Stromal cell of bone marrow (primary cell): ENCODE data around the gene GALNT9.
"Not testable (repeated sequence)": the region's sequence is repeated elsewhere in the genome, so short reads cannot be mapped to it uniquely, and the experiment has no call there.

Experiments used
- DNase-seq: peaks from one replicate; pipeline ENCODE4 v3.0.0-alpha.2; 2012; ENCODE audit warnings: low read depth

The GALNT9 gene

DNA sequence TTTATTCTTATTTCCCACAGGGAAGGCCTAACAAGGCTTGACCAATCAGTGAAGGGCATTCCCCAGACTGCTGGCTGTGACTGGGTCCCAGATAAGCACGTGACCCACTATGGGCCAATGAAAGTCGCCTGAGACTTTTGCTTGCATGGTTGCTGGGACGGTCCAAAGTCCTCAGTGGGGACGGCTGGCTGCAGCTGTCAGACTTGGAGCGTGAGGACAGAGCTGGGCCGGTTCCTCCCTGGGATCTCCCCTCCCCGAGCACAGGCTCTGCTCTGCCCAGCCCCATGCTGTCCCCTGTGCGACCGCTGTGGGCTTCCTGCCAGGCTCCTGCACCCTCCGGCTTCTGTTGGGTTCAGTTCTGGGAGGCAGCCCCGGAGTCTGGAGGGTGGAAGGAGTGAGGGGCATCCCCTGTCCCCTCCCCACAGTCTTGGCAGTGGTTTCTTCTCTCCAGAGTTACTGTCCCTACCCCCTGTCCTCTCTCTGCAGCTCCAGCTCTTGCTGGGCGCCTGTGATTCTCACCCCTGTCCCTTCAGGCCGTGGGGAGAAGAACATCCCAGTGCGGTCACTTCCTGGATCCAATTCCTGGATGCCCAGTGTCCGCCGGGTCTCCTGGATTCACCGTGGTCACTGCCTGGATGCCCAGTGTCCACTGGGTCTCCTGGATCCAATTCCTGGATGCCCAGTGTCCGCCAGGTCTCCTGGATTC, 50.1 kb downstream of the GALNT9 start:
- no peak for DNase-seq

DNA sequence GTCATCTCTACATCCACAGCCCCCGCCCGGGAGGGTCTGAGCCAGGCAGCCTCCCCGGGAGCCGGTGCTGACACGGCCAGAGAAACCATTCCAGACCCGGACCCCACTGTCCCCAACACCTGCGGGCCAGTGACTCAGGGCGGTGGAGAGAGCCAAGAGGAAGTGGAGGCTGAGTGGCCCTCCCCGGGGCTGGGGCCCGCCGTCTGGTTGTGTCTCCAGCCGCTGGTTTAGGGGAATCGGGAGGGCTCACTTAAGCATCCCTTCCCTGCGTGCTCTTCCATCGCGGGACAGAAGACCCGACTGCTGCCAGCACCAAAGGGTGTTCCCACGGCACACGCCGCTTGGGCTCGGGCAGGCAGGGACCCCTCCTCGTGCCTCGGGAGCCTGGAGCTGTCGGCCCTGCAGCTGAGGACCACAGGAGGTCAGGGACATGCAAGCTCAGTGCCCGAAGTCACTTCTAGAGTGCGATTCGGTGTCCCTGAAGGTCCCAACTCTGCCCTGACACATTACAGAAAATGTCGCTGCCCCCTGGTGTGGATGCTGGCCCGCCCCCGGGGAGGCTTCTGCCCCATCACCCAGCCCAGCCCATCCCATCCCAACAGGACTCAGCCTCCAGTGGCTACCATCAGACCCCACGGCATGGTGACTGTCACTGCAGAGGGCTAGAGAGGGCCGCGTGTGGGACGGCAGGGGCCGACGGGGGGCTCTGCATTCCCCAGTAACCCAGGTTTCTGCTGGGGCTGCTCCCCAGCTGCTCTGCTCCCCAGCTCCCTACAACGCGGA, 50.8 kb downstream of the GALNT9 start:
- no peak for DNase-seq

- no peak for DNase-seq
Observed at GRCh38 chr12:132277949-132278348, 51.4 kb downstream of the GALNT9 start.

DNA sequence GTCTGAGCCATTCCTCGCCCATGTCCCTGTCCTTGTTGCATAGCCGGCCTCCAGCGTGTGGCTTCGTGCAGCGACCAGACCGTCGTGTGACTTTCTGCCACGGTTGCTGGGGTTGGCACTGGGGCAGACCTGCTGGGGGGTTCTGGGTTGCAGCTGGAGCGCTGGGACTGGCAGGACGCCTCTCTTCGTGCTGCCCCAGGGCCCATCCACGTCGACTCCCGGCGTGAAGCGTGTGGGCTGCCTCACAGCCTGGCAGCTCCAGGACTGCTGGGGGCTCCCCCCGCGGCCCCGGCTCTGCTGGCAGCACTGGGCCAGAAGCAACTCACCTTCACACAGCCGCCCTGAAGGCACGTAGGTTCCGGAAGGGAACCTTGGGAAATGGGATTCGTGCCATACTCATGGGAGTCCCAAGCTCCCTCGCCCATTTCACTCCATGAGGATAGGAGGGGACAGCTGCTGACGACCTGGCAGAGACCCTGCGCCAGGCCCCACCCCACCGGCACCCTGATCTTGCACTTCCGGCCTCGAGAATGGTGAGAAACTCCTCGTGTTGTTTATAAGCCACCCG, 51.9 kb downstream of the GALNT9 start:
- DNase-seq: no peak

DNA sequence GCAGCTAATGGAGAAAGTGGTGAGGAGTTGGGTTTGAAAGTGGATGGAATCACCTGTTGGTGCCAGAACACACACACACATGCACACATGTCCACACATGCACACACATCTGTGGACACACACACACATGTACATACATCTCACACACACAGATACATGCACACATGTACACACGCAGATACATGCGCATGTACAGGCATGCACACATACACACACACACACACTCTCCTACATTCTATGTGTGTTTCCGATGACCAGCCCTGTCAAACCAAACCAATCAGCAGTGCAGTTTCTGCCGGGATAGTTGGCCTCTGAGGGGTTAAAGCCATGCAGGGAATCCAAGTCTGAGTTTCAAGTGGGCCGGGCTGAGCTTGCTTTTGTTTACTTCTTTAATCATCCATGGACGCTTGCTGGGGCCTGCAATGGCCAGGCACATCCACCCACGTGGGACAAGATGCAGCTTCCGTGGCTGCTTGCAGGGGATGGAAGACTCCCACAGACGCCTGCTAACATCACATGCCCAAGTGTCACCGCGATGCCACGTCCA, 52.5 kb downstream of the GALNT9 start:
- DNase-seq: no peak

DNA sequence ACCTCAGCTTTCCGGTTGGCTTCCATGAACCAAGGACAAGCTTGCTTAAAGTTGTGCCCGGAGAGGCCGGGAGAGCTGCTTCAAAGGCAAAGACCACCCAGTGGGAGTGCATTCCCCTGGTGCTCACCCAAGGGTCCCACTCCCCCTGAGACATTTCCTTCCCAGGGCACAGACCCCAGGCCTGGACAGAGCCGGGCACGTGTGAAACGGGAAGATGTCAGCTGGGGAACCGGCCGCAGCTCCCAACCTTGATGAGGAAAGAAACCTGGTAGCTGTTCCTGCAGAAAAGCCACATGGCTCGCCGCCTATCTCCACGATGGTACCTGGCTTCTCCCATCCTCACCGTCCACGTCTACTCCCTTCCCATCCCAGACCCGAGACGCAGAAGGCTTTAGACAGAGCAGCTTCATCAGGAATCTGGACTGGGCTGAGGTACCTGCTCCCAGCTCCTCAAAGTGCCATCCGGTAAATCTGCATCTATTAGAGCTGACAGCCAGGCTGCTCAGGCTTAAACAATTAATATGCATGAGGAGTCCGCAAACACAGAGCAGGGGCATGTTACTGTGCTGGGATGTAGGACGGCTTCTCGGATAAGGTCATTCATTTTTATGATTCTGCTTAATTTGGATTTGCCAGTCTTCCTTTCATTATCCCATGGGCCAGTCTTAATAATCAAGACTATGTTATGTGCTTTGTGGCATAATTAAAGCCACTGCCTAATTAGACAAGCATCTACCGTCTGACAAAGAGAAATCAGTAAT, 53.1 kb downstream of the GALNT9 start:
- no peak for DNase-seq

DNA sequence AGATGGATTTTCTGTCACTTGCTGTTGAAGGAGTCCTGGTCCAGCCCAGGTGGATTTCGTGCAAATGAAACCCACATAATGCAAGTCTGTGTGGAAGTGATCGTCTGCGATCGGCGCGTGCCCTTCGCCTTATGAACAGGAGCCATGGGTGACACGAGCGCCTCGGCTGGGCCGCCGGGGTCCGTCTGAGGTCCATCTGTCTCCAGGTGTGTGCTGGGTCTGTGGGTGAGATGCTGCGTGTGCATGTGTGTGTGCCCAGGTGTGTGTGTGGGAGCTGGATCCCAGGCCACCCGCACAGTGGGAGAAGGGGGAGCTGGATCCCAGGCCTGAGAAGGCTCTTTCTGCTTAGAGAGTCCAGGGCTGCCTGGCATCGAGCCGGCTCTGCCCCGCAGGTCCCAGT, 53.8 kb downstream of the GALNT9 start:
- no peak for DNase-seq

DNA sequence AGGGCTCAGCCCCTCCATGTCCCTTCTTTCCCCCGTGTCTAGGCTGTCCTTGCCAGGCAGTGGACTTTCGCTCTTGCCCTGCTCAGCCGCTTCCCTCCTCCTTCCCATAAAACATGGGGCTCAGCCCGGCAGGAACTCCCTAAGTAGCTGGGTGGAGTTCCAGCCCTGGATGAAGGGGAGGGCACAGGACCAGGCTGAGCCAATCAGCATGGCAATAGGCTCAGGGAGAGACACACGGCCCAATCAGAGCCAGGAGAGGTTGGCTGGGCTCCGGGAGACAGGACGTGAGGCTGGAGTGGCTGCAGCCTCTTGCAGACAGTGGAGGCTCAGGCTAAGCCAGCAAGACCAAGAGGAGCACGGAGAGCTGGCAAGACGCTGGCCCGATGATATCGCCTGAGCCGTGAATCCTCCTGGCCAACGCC, 54.3 kb downstream of the GALNT9 start:
- DNase-seq: peak; percentile 51

DNA sequence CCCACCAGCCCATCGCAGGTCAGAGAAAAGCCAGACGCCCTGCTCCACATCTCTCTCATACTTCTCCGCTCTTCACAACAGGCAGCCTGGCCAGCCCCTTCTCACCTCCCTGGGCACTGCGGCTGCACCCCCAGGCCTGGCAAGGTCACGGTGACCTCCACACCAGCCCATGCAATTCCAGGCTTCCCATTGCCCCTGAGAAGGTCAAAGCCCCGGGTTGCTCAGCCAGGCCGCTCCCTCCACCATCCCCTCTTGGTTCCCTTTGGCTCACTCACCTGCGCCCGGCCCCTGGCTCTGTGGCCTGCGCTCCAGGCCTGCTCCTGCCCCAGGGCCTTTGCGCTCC, 55.4 kb downstream of the GALNT9 start:
- no peak for DNase-seq

- no peak for DNase-seq
Observed at GRCh38 chr12:132272711-132273110, 56.7 kb downstream of the GALNT9 start.

DNA sequence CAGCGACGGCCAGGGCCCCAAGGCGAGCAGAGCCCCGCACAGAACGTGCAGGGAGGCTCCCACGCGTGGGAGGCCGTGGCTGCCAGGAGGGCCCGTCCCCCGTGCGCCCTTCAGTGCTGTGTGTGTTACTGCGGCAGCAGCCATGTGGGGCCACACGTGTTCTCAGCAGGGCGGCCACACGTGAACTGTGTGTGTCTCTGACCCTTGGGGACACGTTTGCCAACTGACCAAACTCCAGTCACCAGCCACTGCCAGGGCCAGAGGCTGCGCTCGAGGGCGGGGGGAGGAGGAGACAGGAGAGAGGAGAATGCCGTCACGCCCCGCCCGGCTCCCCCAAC, 57.7 kb downstream of the GALNT9 start:
- no peak for DNase-seq

GRCh38 chr12:132270969-132271754, 58.2 kb downstream of the GALNT9 start:
- DNase-seq: no peak

DNA sequence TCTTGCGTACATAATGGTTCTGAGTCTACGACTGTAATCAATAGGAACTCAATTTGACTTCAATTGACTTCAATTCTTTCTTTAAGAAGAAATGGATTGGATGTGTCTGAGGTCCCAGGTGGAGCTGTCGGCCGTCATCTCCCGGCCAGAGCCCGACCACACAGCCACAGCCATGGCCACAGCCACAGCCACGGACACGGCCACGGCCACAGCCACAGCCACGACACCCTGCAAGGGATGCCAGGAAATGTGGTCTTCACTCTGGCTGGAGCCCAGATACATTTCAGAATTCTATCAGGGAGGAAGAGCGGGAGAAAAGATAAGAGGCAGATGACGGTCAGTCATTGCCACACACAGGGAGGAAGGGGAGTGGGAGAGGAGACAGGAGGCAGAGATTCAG, 58.9 kb downstream of the GALNT9 start:
- DNase-seq: no peak

DNA sequence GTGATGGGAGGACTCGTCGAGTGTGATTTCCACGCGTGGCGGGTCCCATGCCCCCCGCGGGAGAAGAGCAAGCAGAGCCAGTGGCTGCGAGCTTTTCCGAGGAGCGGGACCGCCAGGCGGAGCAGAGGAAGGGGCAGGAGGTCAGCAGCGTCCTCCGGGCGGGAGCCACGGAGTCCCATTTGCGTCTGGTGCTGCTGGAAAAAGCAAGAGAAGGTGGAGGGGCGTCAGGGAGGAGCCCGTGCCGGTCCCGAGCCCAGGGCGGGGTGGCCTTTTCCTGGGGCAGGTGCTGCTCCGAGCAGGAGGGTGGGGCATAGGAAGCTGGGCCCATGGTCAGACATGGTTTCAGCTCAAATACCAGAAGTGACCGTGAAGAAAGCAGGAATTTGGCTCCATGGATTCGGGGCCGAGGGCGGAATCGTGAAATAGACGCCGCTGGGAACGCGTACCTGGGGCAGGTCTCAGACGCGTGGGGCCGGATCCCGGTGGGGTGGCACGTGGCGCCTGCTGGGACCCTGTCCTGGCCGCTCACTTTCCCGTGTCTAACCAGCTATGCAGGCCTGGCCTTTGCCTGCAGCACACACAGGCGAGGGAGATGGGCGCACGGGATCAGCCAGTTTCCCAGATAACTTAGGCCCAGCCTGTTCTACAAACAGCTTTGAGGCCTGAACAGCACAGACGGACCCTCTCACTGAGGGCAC, 60.0 kb downstream of the GALNT9 start:
- DNase-seq: no peak

- DNase-seq: no peak
Observed at GRCh38 chr12:132268674-132269073, 60.7 kb downstream of the GALNT9 start.

DNA sequence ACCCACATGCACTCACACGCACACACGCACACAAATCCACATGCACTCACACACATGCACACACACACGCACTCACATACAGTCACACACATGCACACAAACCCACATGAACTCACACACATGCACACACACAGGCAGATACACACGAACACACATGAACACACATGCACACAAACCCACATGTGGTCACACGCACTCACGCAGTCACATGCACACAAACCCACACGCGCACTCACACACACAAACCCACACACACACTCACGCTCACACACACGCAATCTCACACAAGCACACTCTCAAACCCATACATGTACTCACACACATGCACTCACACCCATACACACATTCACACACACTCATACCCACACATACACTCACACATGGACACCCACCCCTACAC, 61.5 kb downstream of the GALNT9 start:
- no peak for DNase-seq

- DNase-seq: no peak
Observed at GRCh38 chr12:132266802-132267201, 62.6 kb downstream of the GALNT9 start.

- no peak for DNase-seq
Observed at GRCh38 chr12:132266370-132266769, 63.0 kb downstream of the GALNT9 start.

DNA sequence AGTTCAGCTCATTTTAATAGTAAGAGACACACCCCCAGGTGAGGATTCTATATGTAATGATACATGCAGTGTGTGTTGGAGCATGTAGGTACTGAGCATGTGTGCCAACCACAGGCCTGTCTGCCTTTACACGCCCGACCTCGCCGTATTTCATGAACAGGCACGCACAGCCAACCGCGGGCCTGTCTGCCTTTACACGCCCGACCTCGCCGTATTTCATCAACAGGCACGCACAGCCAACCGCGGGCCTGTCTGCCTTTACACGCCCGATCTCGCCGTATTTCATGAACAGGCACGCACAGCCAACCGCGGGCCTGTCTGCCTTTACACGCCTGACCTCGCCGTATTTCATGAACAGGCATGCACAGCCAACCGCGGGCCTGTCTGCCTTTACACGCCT, 63.6 kb downstream of the GALNT9 start:
- DNase-seq: not testable (repeated sequence)

- DNase-seq: no peak
Observed at GRCh38 chr12:132265056-132265800, 64.2 kb downstream of the GALNT9 start.
